Activated CD8-positive, alpha-beta T cell treated with anti-CD3 and anti-CD28 coated beads for 36 hours (primary cell): ENCODE data around the gene POLH. TPM values are rescaled to one million over a fixed set of nuclear protein-coding genes. Genes with fewer than 3 reads are reported as not detected.

Experiments
- ATAC-seq: fragments of 200-7000 bp; cut with Tn5 transposase; one replicate; pipeline ENCODE4 v1.10.0; 2021; ENCODE audit warnings: mild to moderate bottlenecking, moderate library complexity
- CTCF ChIA-PET: fragments of 350-600 bp; sonication (Branson Sonifier 250); formaldehyde crosslinking; loops from one replicate; lab custom pipeline; 2021; ENCODE audit warnings: antibody characterized with exemption; lab: Charles Lee
- POLR2A ChIA-PET: fragments of 350-600 bp; sonication (Branson Sonifier 250); formaldehyde crosslinking; loops from one replicate; lab custom pipeline; 2021; ENCODE audit warnings: antibody characterized with exemption; lab: Charles Lee
- DNase-seq: peaks from one replicate; pipeline ENCODE4 v3.0.0-alpha.2; 2020
- H3K27ac Mint-ChIP-seq: one replicate; pipeline ENCODE4 v1.8.0; 2021; ENCODE audit warnings: mild to moderate bottlenecking, mixed read lengths
- H3K27me3 Mint-ChIP-seq: one replicate; pipeline ENCODE4 v1.8.0; 2021; ENCODE audit warnings: mixed read lengths
- H3K36me3 Mint-ChIP-seq: one replicate; pipeline ENCODE4 v1.8.0; 2021; ENCODE audit warnings: low read depth, mixed read lengths
- H3K4me1 Mint-ChIP-seq: one replicate; pipeline ENCODE4 v1.8.0; 2021; ENCODE audit warnings: low read depth, mixed read lengths
- H3K4me3 Mint-ChIP-seq: one replicate; pipeline ENCODE4 v1.8.0; 2021; ENCODE audit warnings: mild to moderate bottlenecking, moderate library complexity, mixed read lengths
- H3K9me3 Mint-ChIP-seq: one replicate; pipeline ENCODE4 v1.8.0; 2021; ENCODE audit warnings: mixed read lengths
- intact Hi-C: fragments of 100-400 bp; cut with micrococcal nuclease; formaldehyde crosslinking; loops from one replicate; pipeline ENCODE4 v1.10.0; 2022
- total RNA-seq, 2 experiments: library from RNA; stranded (reverse); gene quantifications; one replicate each; pipeline ENCODE4 v1.2.3, GENCODE V29; 2021
- TF ChIP-seq, protein P1 (sequence below): fragments of 200-600 bp; IDR thresholded peaks from one replicate; pipeline ENCODE4 v1.8.0; 2022; ENCODE audit warnings: antibody characterized with exemption, mild to moderate bottlenecking

POLH gene
- total RNA-seq, 2 experiments from 2014 or later, result 37.9 to 42.1 TPM

DNA sequence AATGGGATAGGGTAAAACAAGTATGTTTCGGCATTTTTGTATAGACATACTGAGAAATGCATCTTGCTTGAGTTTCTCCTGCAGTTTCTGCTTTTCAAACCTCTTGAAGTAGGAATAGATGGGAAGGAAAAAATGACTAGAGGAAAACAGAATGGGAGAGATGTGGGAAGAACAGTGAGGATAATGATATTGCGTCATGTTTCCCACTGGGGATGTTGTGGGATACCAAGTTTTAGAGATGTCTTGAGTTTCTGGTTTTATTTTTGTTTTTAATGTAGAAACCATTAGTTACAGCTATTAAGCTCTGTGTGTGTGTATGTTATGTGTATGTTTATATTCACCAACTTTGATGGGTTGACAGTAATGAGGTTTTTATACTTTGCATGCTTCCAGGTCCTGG lies 24.6 kb downstream of the POLH start:
- DNase-seq (no peak), ATAC-seq (no peak)
- Mint-ChIP-seq H3K9me3 (no peaks in the 10 kb centered on the region), H3K27me3 (no peaks in the 10 kb centered on the region), H3K4me3 (no peak overlapping the region), H3K36me3 (peaks cover 24% of the 10 kb centered on the region), H3K4me1 (no peaks in the 10 kb centered on the region), H3K27ac (no peak overlapping the region)
- TF ChIP-seq, protein P1, sequence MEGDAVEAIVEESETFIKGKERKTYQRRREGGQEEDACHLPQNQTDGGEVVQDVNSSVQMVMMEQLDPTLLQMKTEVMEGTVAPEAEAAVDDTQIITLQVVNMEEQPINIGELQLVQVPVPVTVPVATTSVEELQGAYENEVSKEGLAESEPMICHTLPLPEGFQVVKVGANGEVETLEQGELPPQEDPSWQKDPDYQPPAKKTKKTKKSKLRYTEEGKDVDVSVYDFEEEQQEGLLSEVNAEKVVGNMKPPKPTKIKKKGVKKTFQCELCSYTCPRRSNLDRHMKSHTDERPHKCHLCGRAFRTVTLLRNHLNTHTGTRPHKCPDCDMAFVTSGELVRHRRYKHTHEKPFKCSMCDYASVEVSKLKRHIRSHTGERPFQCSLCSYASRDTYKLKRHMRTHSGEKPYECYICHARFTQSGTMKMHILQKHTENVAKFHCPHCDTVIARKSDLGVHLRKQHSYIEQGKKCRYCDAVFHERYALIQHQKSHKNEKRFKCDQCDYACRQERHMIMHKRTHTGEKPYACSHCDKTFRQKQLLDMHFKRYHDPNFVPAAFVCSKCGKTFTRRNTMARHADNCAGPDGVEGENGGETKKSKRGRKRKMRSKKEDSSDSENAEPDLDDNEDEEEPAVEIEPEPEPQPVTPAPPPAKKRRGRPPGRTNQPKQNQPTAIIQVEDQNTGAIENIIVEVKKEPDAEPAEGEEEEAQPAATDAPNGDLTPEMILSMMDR, result no peak
- intact Hi-C loops, result no loop called here
- POLR2A ChIA-PET, result no interaction called here
- CTCF ChIA-PET, result interaction anchor here (1.8 to 1.9 kb wide), 2 partner anchors 8 to 48 kb away, joined by 3 to 9 read pairs; no protein-coding TSS in a partner anchor

DNA sequence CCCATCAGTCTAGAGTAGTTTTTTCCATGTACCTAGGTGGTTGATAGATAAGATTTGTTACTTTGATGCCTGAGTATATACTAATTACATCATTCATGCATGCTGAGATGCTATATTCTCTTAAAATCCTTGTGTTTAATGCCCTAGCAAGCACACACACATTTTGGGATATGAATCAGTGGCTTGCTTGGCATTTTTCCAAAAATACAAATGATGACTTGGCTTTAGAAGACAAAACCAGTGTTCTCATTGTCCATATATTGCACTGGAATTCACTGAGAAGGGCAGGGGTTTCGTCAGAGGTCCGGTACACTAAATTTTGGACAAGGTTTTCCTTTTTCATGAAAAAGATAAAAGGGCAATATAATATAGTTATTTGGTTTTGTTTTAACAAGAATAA lies 28.2 kb downstream of the POLH start:
- Mint-ChIP-seq H3K9me3 (no peaks in the 10 kb centered on the region), H3K4me1 (peaks cover 2% of the 10 kb centered on the region), H3K36me3 (peaks cover 36% of the 10 kb centered on the region), H3K27me3 (no peaks in the 10 kb centered on the region), H3K27ac (no peak overlapping the region), H3K4me3 (no peak overlapping the region)
- TF ChIP-seq, protein P1, result no peak
- no peak for DNase-seq
- CTCF ChIA-PET, result interaction anchor here (1.3 kb wide), 1 partner anchor 25 kb away, joined by 3 read pairs; no protein-coding TSS in a partner anchor
- intact Hi-C loops, result no loop called here
- POLR2A ChIA-PET, result interaction anchor here (1.0 kb wide), 1 partner anchor 14 kb away, joined by 3 read pairs; no protein-coding TSS in a partner anchor
- no peak for ATAC-seq

DNA sequence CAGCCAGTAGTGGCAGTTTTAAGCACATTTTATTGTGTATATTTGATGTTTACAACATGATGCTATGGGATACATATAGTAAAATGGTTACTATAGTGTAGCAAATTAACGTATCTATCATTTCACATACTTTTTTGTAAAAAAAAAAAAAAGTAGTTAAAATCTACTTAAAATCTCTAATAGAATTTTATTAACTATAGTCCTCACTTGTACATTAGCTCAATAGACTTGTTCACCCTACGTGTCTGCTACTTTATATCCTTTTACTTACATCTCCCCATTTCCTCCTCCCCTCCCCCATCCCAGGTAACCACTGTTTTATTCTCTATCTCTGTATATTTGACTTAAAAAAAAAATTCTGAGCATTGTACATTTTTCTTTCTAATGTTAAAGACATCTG lies 30.0 kb downstream of the POLH start:
- Mint-ChIP-seq H3K4me3 (no peak overlapping the region), H3K9me3 (no peaks in the 10 kb centered on the region), H3K27me3 (no peaks in the 10 kb centered on the region), H3K27ac (no peak overlapping the region), H3K36me3 (peaks cover 36% of the 10 kb centered on the region), H3K4me1 (peaks cover 2% of the 10 kb centered on the region)
- POLR2A ChIA-PET, result no interaction called here
- TF ChIP-seq, protein P1, result no peak
- intact Hi-C loops, result no loop called here
- no peak for DNase-seq
- ATAC-seq, result no peak
- CTCF ChIA-PET, result interaction anchor here (1.2 kb wide), 1 partner anchor 682 kb away, joined by 3 read pairs; no protein-coding TSS in a partner anchor

DNA sequence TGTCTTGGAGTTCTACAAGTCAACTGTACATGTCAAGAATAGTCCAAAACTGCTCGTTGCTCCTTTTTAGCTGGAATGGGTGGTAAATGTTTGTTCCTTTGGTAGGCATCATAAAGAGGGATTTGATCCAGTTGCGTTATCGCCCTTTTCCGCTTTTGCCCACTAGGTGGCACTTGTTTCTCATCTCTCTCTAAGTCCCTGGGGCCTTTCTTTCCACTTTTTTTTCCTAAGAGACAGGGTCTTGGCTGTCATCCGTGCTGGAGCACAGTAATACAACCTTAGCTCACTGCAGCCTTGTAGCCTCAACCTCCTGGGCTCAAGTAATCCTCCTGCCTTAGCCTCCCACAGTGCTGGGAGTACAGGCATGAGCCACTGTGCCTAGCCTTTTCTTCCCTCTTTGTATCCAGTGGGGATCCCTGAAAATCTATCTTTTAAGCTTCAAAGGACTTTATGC lies 32.4 kb downstream of the POLH start:
- Mint-ChIP-seq H3K27me3 (no peaks in the 10 kb centered on the region), H3K4me1 (peaks cover 2% of the 10 kb centered on the region), H3K4me3 (no peak overlapping the region), H3K27ac (no peak overlapping the region), H3K36me3 (peaks cover 30% of the 10 kb centered on the region), H3K9me3 (no peaks in the 10 kb centered on the region)
- CTCF ChIA-PET, result interaction anchor here (0.7 to 3.0 kb wide), 32 partner anchors 8 to 470 kb away, joined by 3 to 33 read pairs (median 6); partner anchors contain the start of genes GTPBP2, MAD2L1BP, POLH and POLR1C
- TF ChIP-seq, protein P1, result peak; percentile 75
- ATAC-seq, result peak; percentile 45
- intact Hi-C loops, result no loop called here
- POLR2A ChIA-PET, result interaction anchor here (0.7 to 1.2 kb wide), 4 partner anchors 11 to 617 kb away, joined by 3 to 4 read pairs (median 3); partner anchors contain the start of genes POLH and XPO5
- peak; percentile 82 for DNase-seq

DNA sequence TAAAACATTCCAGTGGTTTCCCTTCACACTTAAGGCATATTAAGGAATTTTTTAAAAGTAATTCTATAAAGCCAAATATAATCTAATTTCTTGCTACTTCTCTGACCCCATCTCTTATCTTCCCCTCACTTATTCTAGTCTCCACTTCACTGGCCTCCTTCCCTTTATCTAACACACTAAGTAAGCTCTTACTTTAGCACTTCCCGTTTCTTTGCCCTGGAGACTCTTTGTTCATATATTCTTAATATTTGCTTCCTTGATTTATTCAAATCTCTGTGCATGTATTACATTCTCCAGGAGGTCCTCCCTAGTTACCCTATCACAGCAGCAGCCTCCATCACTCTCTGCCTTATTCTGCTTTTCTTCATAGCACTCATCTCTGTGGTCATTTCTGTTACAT lies 32.8 kb downstream of the POLH start:
- POLR2A ChIA-PET, result interaction anchor here (0.8 to 1.2 kb wide), 3 partner anchors 11 to 33 kb away, joined by 3 to 4 read pairs (median 3); partner anchors contain the start of genes POLH and XPO5
- no peaks in the 10 kb centered on the region for H3K9me3 Mint-ChIP-seq
- no peak for DNase-seq
- no peak for ATAC-seq
- no peak overlapping the region for H3K4me3 Mint-ChIP-seq
- intact Hi-C loops, result no loop called here
- TF ChIP-seq, protein P1, result no peak
- peaks cover 2% of the 10 kb centered on the region for H3K4me1 Mint-ChIP-seq
- no peak overlapping the region for H3K27ac Mint-ChIP-seq
- H3K36me3 Mint-ChIP-seq, result peaks cover 34% of the 10 kb centered on the region
- H3K27me3 Mint-ChIP-seq, result no peaks in the 10 kb centered on the region
- CTCF ChIA-PET, result interaction anchor here (0.7 to 3.0 kb wide), 30 partner anchors 7 to 470 kb away, joined by 3 to 33 read pairs (median 6); partner anchors contain the start of genes GTPBP2, MAD2L1BP, POLH and POLR1C
